ENCODE measurements around the gene GLRA3. TPM values are rescaled to one million over a fixed set of nuclear protein-coding genes. Genes with fewer than 3 reads are reported as not detected.

GLRA3 gene
- total RNA-seq, 2 experiments from 2014 or later: not detected

- Mint-ChIP-seq H3K36me3 (ENCODE audit: low read depth) (no peaks in the 10 kb centered on the region), H3K9me3 (no peaks in the 10 kb centered on the region), H3K27me3 (no peaks in the 10 kb centered on the region), H3K4me3 (no peak overlapping the region), H3K4me1 (ENCODE audit: low read depth) (no peaks in the 10 kb centered on the region), H3K27ac (no peak overlapping the region)
- DNase-seq (no peak), ATAC-seq (no peak)
- CTCF ChIA-PET: no interaction called here
- POLR2A ChIA-PET: no interaction called here
- no peak for TF ChIP-seq CTCF (IDR thresholded peaks at IDR 0.05)
- intact Hi-C loops (cut with micrococcal nuclease): no loop called here
These were observed 13.8 kb downstream of the GLRA3 start for GRCh38 chr4:174815282-174815681.

- no peak for ATAC-seq
- H3K27ac Mint-ChIP-seq: no peak overlapping the region
- no peak for DNase-seq
- H3K36me3 Mint-ChIP-seq (ENCODE audit: low read depth): no peaks in the 10 kb centered on the region
- H3K9me3 Mint-ChIP-seq: no peaks in the 10 kb centered on the region
- H3K4me3 Mint-ChIP-seq: no peak overlapping the region
- ChIA-PET CTCF (no interaction called here), POLR2A (no interaction called here)
- intact Hi-C loops (cut with micrococcal nuclease): no loop called here
- H3K4me1 Mint-ChIP-seq (ENCODE audit: low read depth): no peaks in the 10 kb centered on the region
- H3K27me3 Mint-ChIP-seq: no peaks in the 10 kb centered on the region
- TF ChIP-seq CTCF (IDR thresholded peaks at IDR 0.05): no peak
These were observed 15.8 kb downstream of the GLRA3 start for GRCh38 chr4:174813292-174813691.

- no peak for TF ChIP-seq CTCF (IDR thresholded peaks at IDR 0.05)
- ATAC-seq (no peak), DNase-seq (no peak)
- Mint-ChIP-seq H3K4me3 (no peak overlapping the region), H3K36me3 (ENCODE audit: low read depth) (no peaks in the 10 kb centered on the region), H3K27ac (no peak overlapping the region), H3K4me1 (ENCODE audit: low read depth) (no peaks in the 10 kb centered on the region), H3K9me3 (no peaks in the 10 kb centered on the region), H3K27me3 (no peaks in the 10 kb centered on the region)
- intact Hi-C loops (cut with micrococcal nuclease): no loop called here
- CTCF ChIA-PET: no interaction called here
- POLR2A ChIA-PET: no interaction called here
These were observed 18.2 kb downstream of the GLRA3 start for GRCh38 chr4:174810834-174811233.

GRCh38 chr4:174808836-174809235, 20.2 kb downstream of the GLRA3 start:
- CTCF ChIA-PET: no interaction called here
- POLR2A ChIA-PET: no interaction called here
- H3K36me3 Mint-ChIP-seq (ENCODE audit: low read depth): no peaks in the 10 kb centered on the region
- H3K9me3 Mint-ChIP-seq: no peaks in the 10 kb centered on the region
- intact Hi-C loops (cut with micrococcal nuclease): no loop called here
- H3K4me1 Mint-ChIP-seq (ENCODE audit: low read depth): no peaks in the 10 kb centered on the region
- ATAC-seq: no peak
- DNase-seq: no peak
- no peak for TF ChIP-seq CTCF (IDR thresholded peaks at IDR 0.05)
- H3K27me3 Mint-ChIP-seq: no peaks in the 10 kb centered on the region
- H3K27ac Mint-ChIP-seq: no peak overlapping the region
- no peak overlapping the region for H3K4me3 Mint-ChIP-seq

GRCh38 chr4:174808119-174808518, 20.9 kb downstream of the GLRA3 start:
- Mint-ChIP-seq H3K9me3 (no peaks in the 10 kb centered on the region), H3K36me3 (ENCODE audit: low read depth) (no peaks in the 10 kb centered on the region), H3K27me3 (no peaks in the 10 kb centered on the region), H3K4me3 (no peak overlapping the region), H3K4me1 (ENCODE audit: low read depth) (no peaks in the 10 kb centered on the region), H3K27ac (no peak overlapping the region)
- DNase-seq (no peak), ATAC-seq (no peak)
- no peak for TF ChIP-seq CTCF (IDR thresholded peaks at IDR 0.05)
- POLR2A ChIA-PET: no interaction called here
- intact Hi-C loops (cut with micrococcal nuclease): no loop called here
- CTCF ChIA-PET: no interaction called here
